IPS DF 6.9 (cell line): Measurements from ENCODE around the gene PIK3R6.

Experiments
- DNase-seq: peaks from one replicate; pipeline ENCODE4 v3.0.0-alpha.2; 2013; ENCODE audit warnings: low read depth, low spot score
- H3K27ac ChIP-seq: one replicate; pipeline ENCODE4 v1.5.1; 2013; ENCODE audit warnings: low read length, control low read depth
- H3K27me3 ChIP-seq: 2 replicates; pipeline ENCODE4 v1.6.1; 2013; ENCODE audit warnings: mild to moderate bottlenecking, low read length; ENCODE audit not compliant: control insufficient read depth, insufficient read depth
- H3K36me3 ChIP-seq: 2 replicates; pipeline ENCODE4 v1.6.1; 2013; ENCODE audit warnings: low read length; ENCODE audit not compliant: control insufficient read depth, insufficient read depth
- H3K4me1 ChIP-seq: 2 replicates; pipeline ENCODE4 v1.6.1; 2013; ENCODE audit warnings: low read length; ENCODE audit not compliant: control insufficient read depth, insufficient read depth
- H3K4me3 ChIP-seq: 2 replicates; pipeline ENCODE4 v1.5.1; 2013; ENCODE audit warnings: mild to moderate bottlenecking, low read length
- H3K9me3 ChIP-seq: 2 replicates; pipeline ENCODE4 v1.6.1; 2013; ENCODE audit warnings: low read length, inconsistent platforms; ENCODE audit not compliant: control insufficient read depth, insufficient read depth
- WGBS: extraction: QIAGEN DNeasy Blood & Tissue Kit; methylation state at CpG from one replicate; pipeline ENCODE4 v1.1.7; 2013; ENCODE audit warnings: mixed read lengths, missing lambda C conversion rate; ENCODE audit not compliant: insufficient read length, insufficient coverage; 5-methylcytosine and 5-hydroxymethylcytosine counted together

The PIK3R6 gene

DNA sequence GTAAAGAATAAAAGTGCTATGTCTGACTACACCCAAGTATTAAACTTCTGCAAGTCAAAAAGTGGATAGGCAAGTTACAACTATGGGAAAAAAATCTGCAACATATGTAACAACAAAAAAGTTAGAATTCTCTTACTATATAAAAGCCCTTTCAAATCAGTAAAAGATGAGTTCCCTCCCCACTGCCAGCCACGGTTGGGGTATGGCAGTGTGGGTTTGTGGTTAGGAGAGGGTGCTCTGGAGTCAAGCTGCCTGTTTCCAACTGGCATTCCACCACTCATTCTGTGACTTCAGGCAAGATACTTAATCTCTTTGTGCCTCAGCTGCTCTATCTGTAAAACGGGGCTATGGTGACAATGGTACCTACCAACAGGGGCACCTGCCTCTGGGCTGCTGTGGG is 41.7 kb downstream of the PIK3R6 start:
- DNase-seq: no peak
- no peaks in the 10 kb centered on the region for H3K36me3 ChIP-seq
- H3K9me3 ChIP-seq: no peaks in the 10 kb centered on the region; the same call in 1 of the 2 replicates
- no peaks in the 10 kb centered on the region for H3K27me3 ChIP-seq
- H3K4me3 ChIP-seq: no peak overlapping the region
- H3K4me1 ChIP-seq: no peaks in the 10 kb centered on the region
- H3K27ac ChIP-seq: no peak overlapping the region
- no CpG with 5 or more reads among the region's 2 CpGs for WGBS

- Histone ChIP-seq H3K4me1 (no peaks in the 10 kb centered on the region), H3K27me3 (no peaks in the 10 kb centered on the region), H3K4me3 (no peak overlapping the region), H3K27ac (no peak overlapping the region), H3K36me3 (no peaks in the 10 kb centered on the region), H3K9me3 (no peaks in the 10 kb centered on the region; the same call in 1 of the 2 replicates)
- no peak for DNase-seq
- no CpG with 5 or more reads among the region's 5 CpGs for WGBS
Observed at GRCh38 chr17:8823279-8823678, 44.2 kb downstream of the PIK3R6 start.

GRCh38 chr17:8822401-8823035 is 45.0 kb downstream of the PIK3R6 start:
- DNase-seq: no peak
- H3K4me3 ChIP-seq: no peak overlapping the region
- no peaks in the 10 kb centered on the region; the same call in 1 of the 2 replicates for H3K9me3 ChIP-seq
- H3K27me3 ChIP-seq: no peaks in the 10 kb centered on the region
- H3K4me1 ChIP-seq: no peaks in the 10 kb centered on the region
- H3K36me3 ChIP-seq: no peaks in the 10 kb centered on the region
- H3K27ac ChIP-seq: no peak overlapping the region
- WGBS: no CpG with 5 or more reads among the region's 5 CpGs

- DNase-seq: no peak
- Histone ChIP-seq H3K4me1 (no peaks in the 10 kb centered on the region), H3K36me3 (no peaks in the 10 kb centered on the region), H3K9me3 (no peaks in the 10 kb centered on the region; the same call in 1 of the 2 replicates), H3K4me3 (no peak overlapping the region), H3K27me3 (no peaks in the 10 kb centered on the region), H3K27ac (no peak overlapping the region)
- no CpG with 5 or more reads among the region's 10 CpGs for WGBS
Observed at GRCh38 chr17:8821446-8822105, 45.9 kb downstream of the PIK3R6 start.

- no peaks in the 10 kb centered on the region for H3K36me3 ChIP-seq
- H3K4me1 ChIP-seq: no peaks in the 10 kb centered on the region
- H3K9me3 ChIP-seq: no peaks in the 10 kb centered on the region; the same call in 1 of the 2 replicates
- H3K27ac ChIP-seq: no peak overlapping the region
- no CpG with 5 or more reads among the region's 8 CpGs for WGBS
- no peaks in the 10 kb centered on the region for H3K27me3 ChIP-seq
- no peak for DNase-seq
- H3K4me3 ChIP-seq: no peak overlapping the region
Observed at GRCh38 chr17:8820311-8821010, 47.0 kb downstream of the PIK3R6 start.

GRCh38 chr17:8818654-8819330 is 48.7 kb downstream of the PIK3R6 start:
- Histone ChIP-seq H3K27me3 (no peaks in the 10 kb centered on the region), H3K4me3 (no peak overlapping the region), H3K27ac (no peak overlapping the region), H3K36me3 (no peaks in the 10 kb centered on the region), H3K9me3 (no peaks in the 10 kb centered on the region; the same call in 1 of the 2 replicates), H3K4me1 (no peaks in the 10 kb centered on the region)
- no CpG with 5 or more reads among the region's 3 CpGs for WGBS
- DNase-seq: no peak

- H3K36me3 ChIP-seq: no peaks in the 10 kb centered on the region
- WGBS: no CpG with 5 or more reads among the region's 8 CpGs
- no peak overlapping the region for H3K4me3 ChIP-seq
- no peaks in the 10 kb centered on the region for H3K4me1 ChIP-seq
- no peaks in the 10 kb centered on the region for H3K9me3 ChIP-seq
- H3K27me3 ChIP-seq: no peaks in the 10 kb centered on the region
- no peak overlapping the region for H3K27ac ChIP-seq
- DNase-seq: no peak
Observed at GRCh38 chr17:8818047-8818446, 49.4 kb downstream of the PIK3R6 start.

DNA sequence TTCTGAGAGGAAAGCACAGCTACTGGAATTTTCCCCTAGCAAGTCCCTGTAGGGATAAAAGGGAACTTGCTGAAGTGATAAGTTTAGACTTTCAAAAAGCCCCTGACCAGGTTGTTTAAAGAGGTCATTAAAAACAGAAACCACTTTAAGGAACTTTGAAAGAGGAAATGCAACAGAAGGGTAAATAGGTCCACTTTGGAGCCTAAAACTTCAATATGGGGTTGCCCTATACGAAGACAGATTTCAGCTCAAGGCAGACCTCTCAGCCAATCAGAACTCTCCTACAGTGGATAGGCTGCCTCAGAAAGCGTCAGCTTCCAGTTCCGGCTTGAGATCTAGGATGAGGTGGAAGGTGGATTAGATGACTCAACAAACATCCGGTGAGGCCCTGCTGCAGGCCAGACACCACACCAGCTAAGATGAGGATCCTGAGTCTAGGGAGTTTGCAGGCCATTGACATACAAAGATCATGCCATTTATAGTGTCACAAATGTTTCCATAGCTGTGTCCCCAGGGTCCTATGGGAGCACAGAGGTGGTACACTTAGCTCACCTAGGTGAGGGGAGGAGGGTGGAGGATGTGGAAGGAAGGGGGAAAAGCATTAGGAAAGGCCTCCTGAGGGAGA is 60.4 kb downstream of the PIK3R6 start:
- no peaks in the 10 kb centered on the region for H3K4me1 ChIP-seq
- WGBS: no CpG with 5 or more reads among the region's 4 CpGs
- no peak overlapping the region for H3K27ac ChIP-seq
- DNase-seq: no peak
- no peaks in the 10 kb centered on the region for H3K9me3 ChIP-seq
- H3K4me3 ChIP-seq: no peak overlapping the region
- H3K36me3 ChIP-seq: no peaks in the 10 kb centered on the region
- no peaks in the 10 kb centered on the region for H3K27me3 ChIP-seq

GRCh38 chr17:8806253-8806925 is 61.1 kb downstream of the PIK3R6 start:
- H3K9me3 ChIP-seq: no peaks in the 10 kb centered on the region
- no CpG with 5 or more reads among the region's 3 CpGs for WGBS
- H3K36me3 ChIP-seq: no peaks in the 10 kb centered on the region
- no peak overlapping the region for H3K27ac ChIP-seq
- no peak overlapping the region for H3K4me3 ChIP-seq
- H3K27me3 ChIP-seq: no peaks in the 10 kb centered on the region
- H3K4me1 ChIP-seq: no peaks in the 10 kb centered on the region
- no peak for DNase-seq
